Loucy (cell line): ENCODE results near the gene SLC35B1.

ENCODE experiments used
- EZH2phosphoT487 ChIP-seq: fragments of 200-600 bp; IDR thresholded peaks from 2 replicates; pipeline ENCODE4 v1.6.1; 2018; ENCODE audit warnings: antibody characterized with exemption, mild to moderate bottlenecking, moderate library complexity, borderline replicate concordance
- TF ChIP-seq, protein P1 (sequence below): fragments of 200-600 bp; sonication (generic); conservative IDR thresholded peaks from 2 replicates; pipeline ENCODE4 v1.5.1; 2014; ENCODE audit warnings: mild to moderate bottlenecking, antibody characterized with exemption, low read length

DNA sequence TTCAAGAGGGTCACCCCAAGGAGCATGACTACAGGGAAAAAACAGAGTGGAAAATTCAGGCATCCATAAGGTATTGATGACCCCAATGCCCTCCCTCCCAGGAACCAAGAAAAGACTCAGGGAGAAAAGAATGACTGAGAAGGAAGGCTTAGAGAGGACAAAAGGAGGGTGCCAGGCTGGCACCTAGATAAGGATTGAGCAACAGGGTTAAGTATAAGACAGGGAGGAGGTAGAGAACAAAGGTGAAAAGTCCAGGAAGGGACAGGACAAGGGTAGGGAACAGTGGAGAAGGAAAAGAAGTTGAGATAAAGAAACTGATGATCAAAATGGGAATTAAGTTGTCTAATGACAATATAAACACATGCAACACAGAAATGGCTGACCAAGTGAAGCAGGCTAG lies 2.5 kb downstream of the SLC35B1 start:
- TF ChIP-seq, protein P1, sequence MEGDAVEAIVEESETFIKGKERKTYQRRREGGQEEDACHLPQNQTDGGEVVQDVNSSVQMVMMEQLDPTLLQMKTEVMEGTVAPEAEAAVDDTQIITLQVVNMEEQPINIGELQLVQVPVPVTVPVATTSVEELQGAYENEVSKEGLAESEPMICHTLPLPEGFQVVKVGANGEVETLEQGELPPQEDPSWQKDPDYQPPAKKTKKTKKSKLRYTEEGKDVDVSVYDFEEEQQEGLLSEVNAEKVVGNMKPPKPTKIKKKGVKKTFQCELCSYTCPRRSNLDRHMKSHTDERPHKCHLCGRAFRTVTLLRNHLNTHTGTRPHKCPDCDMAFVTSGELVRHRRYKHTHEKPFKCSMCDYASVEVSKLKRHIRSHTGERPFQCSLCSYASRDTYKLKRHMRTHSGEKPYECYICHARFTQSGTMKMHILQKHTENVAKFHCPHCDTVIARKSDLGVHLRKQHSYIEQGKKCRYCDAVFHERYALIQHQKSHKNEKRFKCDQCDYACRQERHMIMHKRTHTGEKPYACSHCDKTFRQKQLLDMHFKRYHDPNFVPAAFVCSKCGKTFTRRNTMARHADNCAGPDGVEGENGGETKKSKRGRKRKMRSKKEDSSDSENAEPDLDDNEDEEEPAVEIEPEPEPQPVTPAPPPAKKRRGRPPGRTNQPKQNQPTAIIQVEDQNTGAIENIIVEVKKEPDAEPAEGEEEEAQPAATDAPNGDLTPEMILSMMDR: no peak
- TF ChIP-seq EZH2phosphoT487: no peak
